Ishikawa (cell line): Measurements from ENCODE around the gene EXPH5.

Experiments
- CEBPB ChIP-seq: IDR thresholded peaks from 2 replicates; pipeline ENCODE4 v1.6.1; 2012
- CREB1 ChIP-seq: IDR thresholded peaks from 2 replicates; pipeline ENCODE4 v1.6.1; 2012; ENCODE audit warnings: low read depth
- EGR1 ChIP-seq: IDR thresholded peaks from 2 replicates; pipeline ENCODE4 v1.6.1; 2012
- EP300 ChIP-seq: IDR thresholded peaks from 2 replicates; pipeline ENCODE4 v1.6.1; 2012; ENCODE audit warnings: borderline replicate concordance
- FOXM1 ChIP-seq: IDR thresholded peaks from 2 replicates; pipeline ENCODE4 v1.6.1; 2012; ENCODE audit warnings: low read depth, borderline replicate concordance
- NFIC ChIP-seq: IDR thresholded peaks from 2 replicates; pipeline ENCODE4 v1.6.1; 2012
- RAD21 ChIP-seq: IDR thresholded peaks from 2 replicates; pipeline ENCODE4 v1.6.1; 2012; ENCODE audit warnings: low read depth
- TAF1 ChIP-seq: IDR thresholded peaks from 2 replicates; pipeline ENCODE4 v1.6.1; 2012; ENCODE audit warnings: low read depth, mild to moderate bottlenecking
- TCF12 ChIP-seq: IDR thresholded peaks from 2 replicates; pipeline ENCODE4 v1.6.1; 2012; ENCODE audit warnings: low read depth
- TEAD4 ChIP-seq: IDR thresholded peaks from 2 replicates; pipeline ENCODE4 v1.6.1; 2012
- YY1 ChIP-seq: IDR thresholded peaks from 2 replicates; pipeline ENCODE4 v1.6.1; 2012; ENCODE audit warnings: low read depth
- ZBTB7A ChIP-seq: IDR thresholded peaks from 2 replicates; pipeline ENCODE4 v1.6.1; 2012; ENCODE audit warnings: low read depth
- TF ChIP-seq, protein P1 (sequence below): IDR thresholded peaks from 2 replicates; pipeline ENCODE4 v1.6.1; 2012
- TF ChIP-seq, protein P2 (sequence below): IDR thresholded peaks from 2 replicates; pipeline ENCODE4 v1.6.1; 2012; ENCODE audit warnings: low read depth, mild to moderate bottlenecking
- TF ChIP-seq, protein P3 (sequence below): IDR thresholded peaks from 2 replicates; pipeline ENCODE4 v1.6.1; 2012

Gene EXPH5

DNA sequence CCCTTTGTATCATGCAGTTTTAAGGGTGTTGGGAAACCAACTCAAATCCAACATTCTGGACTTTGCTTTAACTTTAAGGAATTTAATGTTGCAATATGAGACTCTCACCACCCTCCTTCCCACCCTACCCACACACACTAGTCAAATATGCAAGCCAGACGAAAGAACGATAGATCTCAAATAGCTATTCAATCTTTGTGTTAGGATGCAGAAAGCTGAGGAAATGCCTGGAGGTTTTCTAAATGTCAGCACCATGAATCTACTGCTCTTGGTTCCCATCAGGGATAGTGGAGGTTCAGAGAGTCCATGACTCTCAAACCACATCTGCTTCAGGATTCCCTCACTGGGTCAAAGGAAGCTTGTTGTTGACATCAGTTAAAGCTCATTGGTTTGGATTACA, 33.7 kb downstream of the EXPH5 start:
- no peak for TF ChIP-seq TEAD4
- TF ChIP-seq FOXM1 = no peak
- no peak for TF ChIP-seq EP300
- TF ChIP-seq TAF1 = no peak

DNA sequence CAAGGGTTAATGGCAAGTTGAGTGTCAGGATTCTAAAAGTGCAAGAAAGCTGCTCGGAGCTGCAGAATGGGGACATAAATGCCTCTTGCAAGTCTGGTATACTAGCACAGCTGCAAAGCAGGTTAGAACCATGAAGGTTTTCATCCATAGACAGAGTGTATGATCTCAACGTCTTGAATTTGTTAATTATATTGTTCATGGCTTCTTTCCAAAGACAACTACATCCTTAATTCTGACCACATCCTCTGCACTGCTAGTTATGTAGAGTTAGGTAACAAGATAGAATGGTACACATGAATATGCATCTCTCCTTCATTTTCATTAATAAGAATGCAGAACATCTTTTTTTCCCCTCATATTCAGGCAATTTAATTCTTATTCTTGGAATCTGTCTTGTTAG, 34.2 kb downstream of the EXPH5 start:
- no peak for TF ChIP-seq FOXM1
- TF ChIP-seq, protein P1, sequence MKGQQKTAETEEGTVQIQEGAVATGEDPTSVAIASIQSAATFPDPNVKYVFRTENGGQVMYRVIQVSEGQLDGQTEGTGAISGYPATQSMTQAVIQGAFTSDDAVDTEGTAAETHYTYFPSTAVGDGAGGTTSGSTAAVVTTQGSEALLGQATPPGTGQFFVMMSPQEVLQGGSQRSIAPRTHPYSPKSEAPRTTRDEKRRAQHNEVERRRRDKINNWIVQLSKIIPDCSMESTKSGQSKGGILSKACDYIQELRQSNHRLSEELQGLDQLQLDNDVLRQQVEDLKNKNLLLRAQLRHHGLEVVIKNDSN = no peak

DNA sequence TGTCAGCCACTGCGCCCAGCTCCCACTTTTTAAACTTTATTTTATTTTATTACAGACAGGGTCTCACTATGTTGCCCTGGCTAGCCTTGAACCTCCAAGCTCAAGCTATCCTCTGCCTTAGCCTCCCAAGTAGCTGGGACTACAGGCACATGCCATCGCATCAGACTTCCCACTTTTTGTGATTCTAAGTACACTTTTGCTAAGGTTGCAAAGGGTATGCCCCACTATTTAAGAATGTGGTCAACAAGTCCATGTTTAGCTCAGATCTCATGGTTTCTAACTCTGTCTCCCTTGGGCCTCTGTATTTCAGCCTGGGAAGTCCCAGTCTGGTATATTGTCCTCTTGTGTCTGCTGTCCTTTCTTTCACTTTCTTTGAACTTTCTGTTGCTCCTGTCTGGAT, 35.3 kb downstream of the EXPH5 start:
- TF ChIP-seq NFIC = no peak
- no peak for TF ChIP-seq TAF1
- no peak for TF ChIP-seq RAD21
- TF ChIP-seq TCF12 = no peak
- no peak for TF ChIP-seq TEAD4
- no peak for TF ChIP-seq CEBPB
- TF ChIP-seq FOXM1 = no peak
- TF ChIP-seq, protein P1 = no peak

DNA sequence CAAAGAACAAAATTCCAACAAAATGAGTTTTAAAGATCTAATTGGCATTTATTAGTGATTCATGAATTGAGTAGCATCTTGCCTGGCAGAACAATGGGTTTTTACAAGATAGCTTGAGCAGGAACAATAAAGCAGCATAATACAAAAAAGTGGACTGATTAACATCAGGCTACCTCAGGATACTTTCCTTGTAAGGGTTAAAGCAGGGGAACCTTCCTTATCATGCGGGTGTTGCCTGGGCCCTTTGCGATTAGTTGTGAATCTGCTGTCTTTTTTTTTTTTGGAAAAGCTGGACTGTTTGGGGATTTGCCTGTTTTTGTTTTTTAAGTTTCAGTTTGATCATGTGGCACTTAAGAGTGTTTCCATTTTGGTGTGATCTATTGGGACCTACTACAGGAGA, 37.5 kb downstream of the EXPH5 start:
- no peak for TF ChIP-seq TEAD4
- no peak for TF ChIP-seq EP300
- no peak for TF ChIP-seq NFIC
- no peak for TF ChIP-seq YY1
- TF ChIP-seq, protein P2, sequence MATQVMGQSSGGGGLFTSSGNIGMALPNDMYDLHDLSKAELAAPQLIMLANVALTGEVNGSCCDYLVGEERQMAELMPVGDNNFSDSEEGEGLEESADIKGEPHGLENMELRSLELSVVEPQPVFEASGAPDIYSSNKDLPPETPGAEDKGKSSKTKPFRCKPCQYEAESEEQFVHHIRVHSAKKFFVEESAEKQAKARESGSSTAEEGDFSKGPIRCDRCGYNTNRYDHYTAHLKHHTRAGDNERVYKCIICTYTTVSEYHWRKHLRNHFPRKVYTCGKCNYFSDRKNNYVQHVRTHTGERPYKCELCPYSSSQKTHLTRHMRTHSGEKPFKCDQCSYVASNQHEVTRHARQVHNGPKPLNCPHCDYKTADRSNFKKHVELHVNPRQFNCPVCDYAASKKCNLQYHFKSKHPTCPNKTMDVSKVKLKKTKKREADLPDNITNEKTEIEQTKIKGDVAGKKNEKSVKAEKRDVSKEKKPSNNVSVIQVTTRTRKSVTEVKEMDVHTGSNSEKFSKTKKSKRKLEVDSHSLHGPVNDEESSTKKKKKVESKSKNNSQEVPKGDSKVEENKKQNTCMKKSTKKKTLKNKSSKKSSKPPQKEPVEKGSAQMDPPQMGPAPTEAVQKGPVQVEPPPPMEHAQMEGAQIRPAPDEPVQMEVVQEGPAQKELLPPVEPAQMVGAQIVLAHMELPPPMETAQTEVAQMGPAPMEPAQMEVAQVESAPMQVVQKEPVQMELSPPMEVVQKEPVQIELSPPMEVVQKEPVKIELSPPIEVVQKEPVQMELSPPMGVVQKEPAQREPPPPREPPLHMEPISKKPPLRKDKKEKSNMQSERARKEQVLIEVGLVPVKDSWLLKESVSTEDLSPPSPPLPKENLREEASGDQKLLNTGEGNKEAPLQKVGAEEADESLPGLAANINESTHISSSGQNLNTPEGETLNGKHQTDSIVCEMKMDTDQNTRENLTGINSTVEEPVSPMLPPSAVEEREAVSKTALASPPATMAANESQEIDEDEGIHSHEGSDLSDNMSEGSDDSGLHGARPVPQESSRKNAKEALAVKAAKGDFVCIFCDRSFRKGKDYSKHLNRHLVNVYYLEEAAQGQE = no peak
- TF ChIP-seq ZBTB7A = no peak
- TF ChIP-seq RAD21 = no peak
- TF ChIP-seq CREB1 = no peak
- no peak for TF ChIP-seq TAF1
- TF ChIP-seq, protein P3, sequence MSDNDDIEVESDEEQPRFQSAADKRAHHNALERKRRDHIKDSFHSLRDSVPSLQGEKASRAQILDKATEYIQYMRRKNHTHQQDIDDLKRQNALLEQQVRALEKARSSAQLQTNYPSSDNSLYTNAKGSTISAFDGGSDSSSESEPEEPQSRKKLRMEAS = no peak
- TF ChIP-seq FOXM1 = no peak
- no peak for TF ChIP-seq CEBPB
- no peak for TF ChIP-seq EGR1
- no peak for TF ChIP-seq TCF12
- TF ChIP-seq, protein P1 = no peak

DNA sequence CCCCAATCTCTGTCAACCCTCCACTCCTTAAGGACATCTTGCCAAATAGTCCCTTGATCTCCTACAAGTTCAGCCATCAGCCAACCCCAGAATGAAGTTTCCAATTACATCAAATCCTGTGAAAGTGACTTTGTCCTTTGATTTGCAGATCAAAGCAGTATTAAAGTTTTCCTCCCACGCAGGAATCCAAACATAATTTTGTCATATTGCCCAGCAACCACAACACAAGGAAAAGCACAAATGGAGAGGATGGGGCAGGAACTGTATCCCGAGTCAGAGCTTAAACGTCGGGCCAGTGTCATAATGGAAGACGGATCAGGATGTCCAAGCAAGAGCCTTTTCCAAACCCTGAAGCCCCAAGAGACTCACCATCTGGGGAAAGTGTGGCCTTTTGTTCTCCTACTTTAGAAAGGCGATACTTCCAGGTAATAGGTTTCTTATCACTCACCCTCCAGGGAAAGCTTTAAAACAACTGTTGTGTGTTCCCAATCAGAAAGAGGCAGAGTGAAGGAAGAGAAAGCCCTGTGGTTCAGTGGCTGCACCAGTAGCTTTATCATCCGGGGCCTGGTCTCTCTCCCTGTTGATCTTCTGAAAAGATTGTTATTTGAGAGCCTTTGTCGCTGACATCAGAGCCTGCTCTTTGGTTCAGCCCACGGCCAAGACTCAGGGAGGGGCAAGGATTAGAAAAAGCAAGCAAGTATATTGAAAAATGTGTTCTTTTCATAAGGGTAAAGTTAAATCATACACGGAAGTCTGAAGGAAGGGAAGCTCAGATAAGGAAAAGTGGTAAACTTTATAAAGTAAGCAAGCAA, 41.7 kb downstream of the EXPH5 start:
- TF ChIP-seq TEAD4 = no peak
- no peak for TF ChIP-seq EGR1
- TF ChIP-seq FOXM1 = no peak
- TF ChIP-seq, protein P3 = no peak

DNA sequence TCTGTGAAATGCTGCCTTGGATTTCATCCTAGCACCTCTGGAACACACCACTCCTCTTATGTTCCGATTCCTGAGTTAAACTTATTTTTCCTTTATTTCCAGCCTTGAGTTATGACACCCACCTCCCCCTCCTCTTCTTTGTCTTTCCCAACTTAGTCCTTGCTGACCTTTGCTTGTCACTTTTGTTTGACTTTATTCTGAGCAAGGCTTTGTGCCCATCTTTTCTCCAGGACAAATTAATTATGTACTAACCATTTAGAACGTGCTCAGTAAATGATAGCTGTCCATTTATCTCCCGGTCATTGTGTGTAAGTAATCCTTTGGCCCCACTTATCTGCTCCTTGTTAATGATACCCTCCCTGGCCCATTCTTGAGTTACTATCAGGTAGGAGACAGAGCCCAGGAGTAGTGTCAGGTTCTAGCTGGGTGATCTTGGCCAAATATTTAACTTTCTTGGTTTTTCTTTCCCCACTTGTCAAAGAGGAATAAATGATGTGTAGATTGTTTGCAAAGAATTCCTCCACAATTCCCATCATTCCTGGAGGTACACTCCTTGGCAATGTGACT, 44.2 kb downstream of the EXPH5 start:
- TF ChIP-seq CREB1 = no peak
- TF ChIP-seq, protein P1 = no peak
- no peak for TF ChIP-seq TEAD4
- TF ChIP-seq ZBTB7A = no peak
- no peak for TF ChIP-seq EGR1
- TF ChIP-seq FOXM1 = no peak
- TF ChIP-seq CEBPB = no peak
- no peak for TF ChIP-seq TCF12
- TF ChIP-seq, protein P3 = no peak
- TF ChIP-seq EP300 = no peak
- TF ChIP-seq NFIC = no peak
- TF ChIP-seq, protein P2 = no peak
- no peak for TF ChIP-seq YY1
